Gastroesophageal sphincter (tissue), 2 donors: Measurements from ENCODE around the gene MEGF8.

Experiments used
- EP300 ChIP-seq: sonication (generic); formaldehyde crosslinking; IDR thresholded peaks from one replicate; pipeline ENCODE4 v1.6.1; 2017; ENCODE audit warnings: antibody characterized with exemption, mild to moderate bottlenecking
- POLR2A ChIP-seq, 2 donors: fragments of 450-650 bp; IDR thresholded peaks; one replicate each; pipeline ENCODE4 v1.6.1; 2017; ENCODE audit warnings: antibody characterized with exemption in 2 of 2, mild to moderate bottlenecking in 2 of 2, moderate library complexity in 1 of 2

DNA sequence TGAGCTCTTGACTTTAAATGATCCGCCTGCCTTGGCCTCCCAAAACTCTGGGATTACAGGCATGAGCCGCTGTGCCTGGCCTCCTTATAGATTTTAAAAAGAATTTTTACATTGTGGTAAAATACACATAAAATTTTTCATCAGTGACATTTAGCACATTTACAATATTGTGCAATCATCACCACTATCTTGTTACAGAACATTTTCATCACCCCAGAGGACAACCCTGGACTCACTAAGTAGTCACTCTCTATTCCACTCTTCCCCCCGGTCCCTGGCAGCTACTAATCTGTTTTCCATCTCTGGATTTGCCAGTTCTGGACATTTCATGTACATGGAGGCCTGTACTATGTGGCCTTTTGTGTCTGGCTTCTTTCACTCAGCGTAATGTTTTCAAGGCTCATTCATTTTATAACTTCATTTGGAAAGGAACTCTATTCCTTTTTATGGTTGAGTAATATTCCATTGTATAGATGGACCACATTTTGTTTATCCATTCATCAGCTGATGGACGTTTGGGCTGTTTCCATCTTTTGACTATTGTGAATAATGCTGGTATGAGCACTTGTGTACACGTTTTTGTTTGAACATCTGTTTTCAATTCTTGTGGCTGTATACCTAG lies 19.9 kb downstream of the MEGF8 start:
- TF ChIP-seq POLR2A (IDR thresholded peaks at IDR 0.05) (no peak), EP300 (no peak)
